Lung (tissue), 12 donors: ENCODE data around the gene CRIP2. TPM values are rescaled to one million over a fixed set of nuclear protein-coding genes. Genes with fewer than 3 reads are reported as not detected.

ENCODE experiments used
- ATAC-seq: fragments of 200-7000 bp; cut with Tn5 transposase; one replicate; pipeline ENCODE4 v1.9.1; 2020; ENCODE audit warnings: moderate number of reproducible peaks; ENCODE audit not compliant: insufficient read depth, low FRiP score
- DNase-seq, 3 donors: peaks; one replicate each; pipeline ENCODE4 v3.0.0-alpha.2; 2013 to 2017
- H3K27ac ChIP-seq, 2 donors: one replicate each; pipeline ENCODE4 v1.5.1; 2013; ENCODE audit warnings: mild to moderate bottlenecking in 2 of 2, moderate library complexity in 2 of 2, control low read depth in 1 of 2, inconsistent platforms in 1 of 2, low read depth in 1 of 2, low read length in 1 of 2
- H3K27me3 ChIP-seq, 3 donors: one replicate each; pipeline ENCODE4 v1.5.1; 2013; ENCODE audit warnings: low read length in 2 of 3; ENCODE audit not compliant: control insufficient read depth in 3 of 3, insufficient read depth in 3 of 3
- H3K36me3 ChIP-seq, 4 donors: one replicate each; pipeline ENCODE4 v1.5.1; 2013; ENCODE audit warnings: low read length in 4 of 4, mild to moderate bottlenecking in 1 of 4, moderate library complexity in 1 of 4; ENCODE audit not compliant: control insufficient read depth in 4 of 4, insufficient read depth in 4 of 4
- H3K4me1 ChIP-seq, 5 donors: one replicate each; pipeline ENCODE4 v1.5.1; 2013; ENCODE audit warnings: low read length in 5 of 5, mild to moderate bottlenecking in 2 of 5, moderate library complexity in 1 of 5; ENCODE audit not compliant: control insufficient read depth in 5 of 5, insufficient read depth in 5 of 5
- H3K4me3 ChIP-seq: one replicate; pipeline ENCODE4 v1.5.1; 2013; ENCODE audit warnings: mild to moderate bottlenecking, control low read depth, moderate library complexity
- H3K9ac ChIP-seq, 2 donors: one replicate each; pipeline ENCODE4 v1.5.1; 2013; ENCODE audit warnings: low read length in 2 of 2, control low read depth in 1 of 2; ENCODE audit not compliant: insufficient read depth in 1 of 2
- H3K9me3 ChIP-seq, 4 donors: one replicate each; pipeline ENCODE4 v1.5.1; 2013; ENCODE audit warnings: low read length in 3 of 4, mild to moderate bottlenecking in 1 of 4, moderate library complexity in 1 of 4; ENCODE audit not compliant: control insufficient read depth in 4 of 4, insufficient read depth in 3 of 4
- CTCF ChIP-seq: IDR thresholded peaks from 2 replicates; pipeline ENCODE4 v1.5.1; 2012; ENCODE audit warnings: mild to moderate bottlenecking; ENCODE audit errors: control extremely low read depth, extremely low read depth
- WGBS, 2 donors: extraction: QIAGEN DNeasy Blood & Tissue Kit; methylation state at CpG; one replicate each; pipeline ENCODE4 v1.1.7; 2013; 5-methylcytosine and 5-hydroxymethylcytosine counted together
- polyA plus RNA-seq, 2 donors: library from polyadenylated mRNA; stranded (reverse); fragments of 200-250 nt; gene quantifications; one replicate each; pipeline ENCODE4 v1.2.1, GENCODE V29; 2013
- total RNA-seq, 2 donors: library from RNA; depleted of rRNA in 1 of 2; stranded (reverse); fragments of >200 nt in 1 of 2; gene quantifications; one replicate each; pipeline ENCODE4 v1.2.1, GENCODE V29; 2014 to 2021
- donor health status: control.
- donor health status: control.
- donor health status: Bipolar disorder and iron deficiency.
- donor health status: healthy.
- donor health status: DM: yes; HTN: yes; CAD: no.

Gene CRIP2
- total and polyA plus RNA-seq, 4 donors, result 135 to 267 (median 205) TPM

GRCh38 chr14:105464501-105464900 is 10.1 kb upstream of the CRIP2 start:
- Histone ChIP-seq H3K27ac (no peak overlapping the region), H3K27me3 (no peaks in the 10 kb centered on the region), H3K9me3 (no peaks in the 10 kb centered on the region), H3K36me3 (peaks cover 2 to 73% (median 19%) of the 10 kb centered on the region in 4 donors), H3K4me3 (no peak overlapping the region), H3K9ac (no peak overlapping the region), H3K4me1 (peaks cover 0 to 28% (median 8%) of the 10 kb centered on the region in 5 donors)
- no peak for TF ChIP-seq CTCF
- 94 to 96% methylated on average over 33 of the region's 33 CpGs for WGBS, 2 donors
- DNase-seq, result no peak
- no peak for ATAC-seq

GRCh38 chr14:105465209-105466031 is 9.2 kb upstream of the CRIP2 start:
- H3K27me3 ChIP-seq, result no peaks in the 10 kb centered on the region
- peaks cover 0 to 36% (median 13%) of the 10 kb centered on the region in 5 donors for H3K4me1 ChIP-seq
- 76 to 86% methylated on average over 19 to 20 of the region's 20 CpGs for WGBS, 2 donors
- H3K9ac ChIP-seq, result no peak overlapping the region
- TF ChIP-seq CTCF, result no peak
- ATAC-seq, result peak; percentile 35
- H3K9me3 ChIP-seq, result no peaks in the 10 kb centered on the region
- H3K4me3 ChIP-seq, result no peak overlapping the region
- H3K27ac ChIP-seq, result peak overlapping the region; percentile 13 to 91
- H3K36me3 ChIP-seq, result peaks cover 2 to 74% (median 17%) of the 10 kb centered on the region in 4 donors
- peak in 2 of 3 donors; percentile 34 to 52 for DNase-seq

GRCh38 chr14:105466531-105467248 is 7.9 kb upstream of the CRIP2 start:
- ATAC-seq, result no peak
- WGBS, 2 donors, result 90 to 92% methylated on average over 50 to 53 of the region's 53 CpGs
- Histone ChIP-seq H3K27me3 (no peaks in the 10 kb centered on the region), H3K9ac (no peak overlapping the region), H3K36me3 (peaks cover 0 to 62% (median 12%) of the 10 kb centered on the region in 4 donors), H3K4me1 (peaks cover 4 to 47% (median 14%) of the 10 kb centered on the region in 5 donors), H3K27ac (peak overlapping the region; percentile 7 to 91), H3K9me3 (no peaks in the 10 kb centered on the region), H3K4me3 (no peak overlapping the region)
- no peak for TF ChIP-seq CTCF
- DNase-seq, result no peak
